GM18507 (cell line): ENCODE data around the gene MEPE.
"Not testable (repeated sequence)": the region's sequence is repeated elsewhere in the genome, so short reads cannot be mapped to it uniquely, and the experiment has no call there.

Experiments
- DNase-seq: peaks from one replicate; pipeline ENCODE4 v3.0.0; 2011; ENCODE audit warnings: low read depth; ENCODE audit not compliant: insufficient read length; ENCODE audit errors: extremely low spot score
- FAIRE-seq: peaks from 2 replicates; lab custom pipeline; 2011; peaks lifted over from hg19 to GRCh38; lab: Jason Lieb, UNC

The MEPE gene

GRCh38 chr4:87880106-87880505, 47.3 kb downstream of the MEPE start:
- FAIRE-seq (no peak), DNase-seq (no peak)

GRCh38 chr4:87881115-87881514, 48.3 kb downstream of the MEPE start:
- DNase-seq (no peak), FAIRE-seq (no peak)

- DNase-seq (no peak), FAIRE-seq (no peak)
These were observed 49.6 kb downstream of the MEPE start for GRCh38 chr4:87882321-87882720.

GRCh38 chr4:87882861-87883260, 50.1 kb downstream of the MEPE start:
- DNase-seq (no peak), FAIRE-seq (no peak)

GRCh38 chr4:87884976-87885549, 52.3 kb downstream of the MEPE start:
- DNase-seq (no peak), FAIRE-seq (no peak)

- FAIRE-seq (no peak), DNase-seq (no peak)
These were observed 53.3 kb downstream of the MEPE start for GRCh38 chr4:87886083-87886482.

GRCh38 chr4:87890753-87891152, 58.0 kb downstream of the MEPE start:
- not testable (repeated sequence) for FAIRE-seq

GRCh38 chr4:87895964-87896621, 63.3 kb downstream of the MEPE start:
- FAIRE-seq (no peak), DNase-seq (no peak)

More at GRCh38 chr4:87890753-87891152, 58.0 kb downstream of the MEPE start:
- not testable (repeated sequence) for DNase-seq
